NOMO-1 treated with dmso at 0.1 percent for 144 hours (cell line): ENCODE measurements around the gene POLQ.
"Not testable (repeated sequence)": the region's sequence is repeated elsewhere in the genome, so short reads cannot be mapped to it uniquely, and the experiment has no call there.

Source experiments
- DNase-seq: peaks from one replicate; lab custom pipeline; 2025; ENCODE audit not compliant: unreplicated experiment; lab: John Stamatoyannopoulos, UW

POLQ gene

GRCh38 chr3:121514496-121514895 is 31.3 kb downstream of the POLQ start:
- DNase-seq = no peak

DNA sequence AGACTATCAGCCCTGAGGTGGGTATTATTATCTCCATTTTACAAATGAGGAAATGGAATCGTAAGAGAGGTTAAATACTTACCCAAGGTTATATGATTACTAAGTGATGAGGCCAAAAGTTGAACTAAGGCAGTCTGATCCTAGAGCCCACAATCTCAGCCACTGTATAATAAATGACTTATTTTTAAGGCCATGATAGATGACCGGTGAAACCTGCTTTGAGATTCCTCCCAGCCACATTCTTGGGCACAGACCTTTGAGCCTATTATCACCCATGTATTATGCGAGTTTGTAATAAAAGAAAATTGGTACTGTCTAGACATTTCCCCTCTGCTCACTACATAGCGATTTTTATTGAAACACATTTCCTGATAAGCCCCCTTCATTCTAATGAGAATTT is 37.4 kb downstream of the POLQ start:
- no peak for DNase-seq

- DNase-seq = no peak
These were observed 40.5 kb downstream of the POLQ start for GRCh38 chr3:121505256-121505655.

- DNase-seq = no peak
These were observed 41.2 kb downstream of the POLQ start for GRCh38 chr3:121504618-121505017.

DNA sequence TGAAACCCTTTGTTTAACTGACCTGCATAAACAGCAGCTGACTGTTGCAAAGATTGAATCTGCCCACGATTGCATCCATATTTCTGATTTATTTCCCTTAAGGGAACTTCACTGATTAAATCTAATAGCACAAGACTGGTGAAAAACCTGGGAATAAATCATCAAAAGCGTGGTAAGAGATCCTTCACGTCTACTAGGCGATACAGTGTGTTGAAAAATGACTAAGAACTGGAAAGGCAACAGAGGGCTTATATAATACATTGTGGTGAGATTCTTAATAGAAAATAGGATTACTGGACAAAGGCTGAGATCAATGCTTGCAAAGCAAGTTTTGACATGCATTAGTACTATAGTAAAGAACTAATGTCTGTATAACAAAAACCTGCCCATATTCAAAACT is 49.0 kb downstream of the POLQ start:
- no peak for DNase-seq

GRCh38 chr3:121493431-121493830 is 52.4 kb downstream of the POLQ start:
- no peak for DNase-seq

DNA sequence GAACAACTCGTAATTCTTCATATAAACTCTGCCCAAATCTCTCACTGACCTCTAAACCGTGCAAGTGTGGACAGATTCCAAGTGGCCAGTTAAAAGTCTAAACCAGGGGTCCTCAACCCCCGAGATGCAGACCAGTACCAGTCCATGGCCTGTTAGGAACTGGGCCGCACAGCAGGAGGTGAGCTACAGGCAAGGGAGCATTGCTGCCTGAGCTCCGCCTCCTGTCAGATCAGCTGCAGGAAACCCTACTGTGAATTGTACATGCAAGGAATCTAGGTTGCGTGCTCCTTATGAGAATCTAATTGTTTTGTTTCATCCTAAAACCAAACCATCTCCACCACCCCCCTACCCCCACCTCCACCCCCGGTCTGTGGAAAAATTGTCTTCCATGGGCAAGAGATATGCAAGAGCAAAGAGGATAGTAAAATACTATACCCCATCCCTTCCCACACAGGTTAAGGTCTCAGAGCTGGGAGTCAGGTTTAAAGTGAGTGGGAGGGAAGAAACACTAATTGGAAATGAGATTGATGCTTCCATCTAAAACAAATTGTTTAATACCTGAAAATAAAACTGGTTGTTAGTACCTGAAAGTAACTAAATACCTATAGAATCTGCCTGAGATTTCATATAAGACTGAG is 54.0 kb downstream of the POLQ start:
- DNase-seq = no peak

- DNase-seq = no peak
These were observed 55.6 kb downstream of the POLQ start for GRCh38 chr3:121490161-121490560.

DNA sequence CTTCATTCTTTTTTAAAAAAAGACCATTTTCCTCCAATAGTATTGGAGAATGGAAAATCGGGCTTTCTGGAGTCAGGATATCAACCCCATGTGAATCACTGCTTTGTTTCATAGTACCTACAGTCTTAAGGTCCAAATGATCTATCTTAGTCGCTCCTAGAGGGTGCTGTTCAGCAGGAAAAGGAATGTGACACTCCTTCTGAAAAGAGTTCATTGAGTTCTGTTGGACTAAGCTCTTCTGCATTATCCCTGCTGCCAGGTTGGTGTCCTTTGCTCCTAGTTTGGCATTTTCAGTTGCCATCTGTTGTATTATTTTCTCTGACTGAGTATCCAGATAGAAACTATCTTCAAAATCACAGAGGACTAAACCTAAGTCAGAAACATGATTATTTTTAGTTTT is 57.2 kb downstream of the POLQ start:
- DNase-seq = no peak

GRCh38 chr3:121483290-121483689 is 62.5 kb downstream of the POLQ start:
- no peak for DNase-seq

GRCh38 chr3:121482660-121483059 is 63.1 kb downstream of the POLQ start:
- no peak for DNase-seq

- no peak for DNase-seq
These were observed 64.5 kb downstream of the POLQ start for GRCh38 chr3:121481106-121481880.

GRCh38 chr3:121477589-121477988 is 68.2 kb downstream of the POLQ start:
- DNase-seq = no peak

DNA sequence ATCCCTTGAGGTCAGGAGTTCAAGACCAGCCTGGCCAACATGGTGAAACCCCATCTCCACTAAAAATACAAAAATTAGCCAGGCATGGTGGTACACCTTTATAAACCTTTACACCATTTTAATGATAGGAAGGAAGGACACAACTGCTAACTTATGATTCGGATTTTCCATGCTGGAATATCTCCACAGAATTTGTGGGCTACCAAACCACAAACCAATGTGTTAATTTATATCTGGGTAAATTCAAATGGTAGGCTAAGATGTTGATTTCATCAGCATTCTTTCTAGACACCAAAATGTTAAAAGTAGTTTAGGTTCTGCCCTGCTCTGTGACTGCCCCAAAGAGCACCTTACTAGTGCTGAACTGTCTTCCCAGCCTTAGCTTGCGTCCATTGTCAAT is 72.8 kb downstream of the POLQ start:
- no peak for DNase-seq

GRCh38 chr3:121467085-121467484 is 78.7 kb downstream of the POLQ start:
- DNase-seq = no peak

DNA sequence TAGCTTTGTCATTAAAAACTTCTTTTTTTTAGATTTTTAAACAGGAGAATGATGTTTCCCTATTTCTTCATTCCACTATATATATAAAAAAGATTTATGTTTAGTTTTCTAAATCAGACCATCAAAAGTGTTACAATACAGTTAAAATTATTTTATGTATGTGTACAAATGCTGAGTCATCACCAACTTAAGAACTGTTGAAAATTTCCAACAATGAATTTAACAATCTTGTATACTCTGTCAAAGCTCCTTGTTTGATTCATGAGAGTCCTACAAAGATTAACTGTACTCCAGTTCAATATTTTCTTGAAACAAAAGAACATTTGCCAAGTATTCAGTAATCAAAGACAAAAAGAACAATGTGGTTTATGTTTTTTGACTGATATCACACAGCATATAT is 82.0 kb downstream of the POLQ start:
- no peak for DNase-seq

DNA sequence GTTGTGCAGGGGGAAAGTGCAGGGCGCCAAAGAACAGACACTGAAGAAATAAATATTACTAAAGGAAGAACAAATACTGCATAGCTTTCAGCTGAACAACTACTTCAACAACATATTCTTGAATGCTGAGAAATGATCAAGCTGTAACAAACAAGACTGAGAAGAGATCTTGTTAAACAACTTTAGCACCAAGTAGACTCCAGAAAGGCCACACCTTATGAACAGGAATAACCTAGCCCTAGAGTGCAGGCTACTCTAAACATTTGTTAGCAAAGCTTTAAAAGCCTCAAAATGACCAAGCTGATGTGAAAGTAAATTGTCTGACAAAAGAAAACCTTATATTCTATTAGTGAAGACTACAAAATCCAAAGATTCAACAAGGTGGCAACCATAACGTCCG is 83.2 kb downstream of the POLQ start:
- DNase-seq = no peak

- not testable (repeated sequence) for DNase-seq
These were observed 94.0 kb downstream of the POLQ start for GRCh38 chr3:121451752-121452151.

- no peak for DNase-seq
These were observed 102.3 kb downstream of the POLQ start for GRCh38 chr3:121443456-121443855.

- DNase-seq = no peak
These were observed 109.1 kb downstream of the POLQ start for GRCh38 chr3:121436641-121437040.

DNA sequence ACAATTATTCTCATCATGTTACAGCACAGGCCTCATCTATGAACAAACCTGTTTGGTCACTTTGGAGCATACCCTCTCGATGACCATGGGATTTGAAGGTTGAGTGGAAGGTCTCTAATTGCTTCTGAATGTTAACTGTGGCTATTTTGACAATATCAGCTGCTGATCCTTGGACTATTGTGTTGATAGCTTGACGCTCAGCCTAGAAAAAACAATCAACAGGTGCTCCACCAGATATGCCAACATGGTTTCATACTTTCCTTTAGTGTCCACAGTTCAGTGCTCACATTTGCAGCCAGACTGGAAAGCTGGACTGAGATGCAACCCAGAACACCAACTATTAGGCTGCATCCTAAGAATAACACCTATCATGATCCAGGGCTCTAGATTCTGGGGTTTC is 109.7 kb downstream of the POLQ start:
- DNase-seq = no peak

GRCh38 chr3:121431726-121432517 is 113.9 kb downstream of the POLQ start:
- DNase-seq = no peak
